DMS 273 (cell line): Measurements from ENCODE around the gene ADSS1.

Experiments used
- DNase-seq: peaks from one replicate; lab custom pipeline; 2025; ENCODE audit not compliant: unreplicated experiment; lab: John Stamatoyannopoulos, UW

Gene ADSS1

DNA sequence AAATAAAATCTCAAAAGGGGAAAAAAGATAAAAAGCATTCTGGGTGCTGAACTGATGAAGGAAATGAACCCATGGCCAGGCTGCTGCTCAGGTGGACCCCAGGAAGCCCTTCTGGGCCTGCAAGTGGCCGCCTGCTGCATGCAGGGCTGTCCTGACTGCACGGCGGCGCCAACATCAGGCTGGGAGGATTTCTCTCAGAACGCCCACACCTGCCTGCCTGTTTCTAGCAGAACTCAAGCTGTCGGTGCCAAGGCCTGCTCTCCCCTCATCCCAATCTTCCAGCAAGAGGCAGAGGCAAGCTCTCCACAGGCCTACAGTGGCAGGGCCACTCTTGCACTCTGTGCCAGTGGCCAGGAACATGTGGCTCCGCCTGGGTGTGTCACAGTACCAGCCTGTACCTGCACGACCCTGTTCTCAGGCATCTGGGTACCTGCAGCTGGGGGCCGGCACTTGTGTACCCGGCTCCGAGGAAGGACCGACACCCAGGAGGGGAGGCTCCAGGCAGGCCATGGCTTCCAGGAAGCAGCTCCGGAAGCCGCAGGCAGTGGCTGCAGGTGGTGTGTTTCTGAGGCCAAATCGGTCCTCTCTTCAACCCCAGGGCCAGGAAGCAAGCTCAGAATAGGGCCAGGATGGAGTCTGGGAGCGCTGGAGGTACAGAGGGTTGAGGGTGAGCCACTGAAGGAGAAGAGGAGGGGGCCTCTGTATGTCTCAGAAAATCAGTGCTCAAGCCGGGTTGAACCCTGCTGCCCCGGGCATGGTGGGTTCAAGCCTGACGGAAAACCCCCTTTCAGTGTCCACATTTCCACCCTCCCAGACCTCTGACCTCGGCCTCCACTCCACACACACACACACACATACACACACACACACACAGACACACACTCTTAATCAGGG is 37.2 kb upstream of the ADSS1 start:
- peak; percentile 44 for DNase-seq

DNA sequence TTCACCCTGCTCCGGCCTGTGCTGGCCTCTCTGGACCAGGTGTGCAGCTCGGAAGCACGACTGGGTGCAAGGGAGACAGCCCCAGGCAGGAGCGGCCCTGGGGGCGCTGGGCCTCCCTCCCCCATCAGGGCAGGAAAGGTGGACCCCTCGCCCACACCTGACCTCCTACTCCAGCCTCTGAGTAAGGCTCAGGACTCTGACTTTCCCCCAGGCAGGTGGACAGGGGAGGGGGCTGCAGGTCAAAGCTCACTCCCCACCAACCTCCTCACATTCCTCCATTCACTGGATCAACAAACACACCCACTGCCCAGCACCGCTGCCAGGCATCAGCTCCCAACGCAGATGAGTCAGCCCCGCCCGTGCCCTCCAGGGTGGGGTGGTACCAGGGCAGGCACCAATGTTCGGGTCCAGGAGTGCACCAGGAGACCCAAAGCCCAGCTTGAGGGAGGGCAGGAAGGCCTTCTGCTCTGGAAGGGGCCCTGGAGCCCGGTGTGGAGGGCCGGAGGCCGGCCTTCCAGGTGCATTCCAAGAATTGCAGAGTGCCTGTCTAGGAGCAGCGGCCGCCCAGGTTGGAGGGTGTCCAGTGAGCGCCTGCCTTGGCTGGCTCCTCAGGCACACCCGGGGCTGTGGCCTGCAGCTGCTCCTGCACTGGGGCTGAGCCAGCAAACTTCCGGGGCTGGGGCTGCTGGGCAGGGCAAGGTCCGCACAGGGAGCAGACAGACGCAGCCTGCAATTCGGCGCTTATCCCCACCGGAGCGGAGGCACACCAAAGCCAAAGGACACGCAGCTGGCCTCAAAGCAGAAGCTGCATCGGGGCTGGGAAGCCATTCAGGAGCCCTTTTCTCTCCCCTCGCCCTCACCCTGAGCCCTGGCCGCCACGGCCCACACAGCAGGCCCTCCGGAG is 36.2 kb upstream of the ADSS1 start:
- peak; percentile 82 for DNase-seq

DNA sequence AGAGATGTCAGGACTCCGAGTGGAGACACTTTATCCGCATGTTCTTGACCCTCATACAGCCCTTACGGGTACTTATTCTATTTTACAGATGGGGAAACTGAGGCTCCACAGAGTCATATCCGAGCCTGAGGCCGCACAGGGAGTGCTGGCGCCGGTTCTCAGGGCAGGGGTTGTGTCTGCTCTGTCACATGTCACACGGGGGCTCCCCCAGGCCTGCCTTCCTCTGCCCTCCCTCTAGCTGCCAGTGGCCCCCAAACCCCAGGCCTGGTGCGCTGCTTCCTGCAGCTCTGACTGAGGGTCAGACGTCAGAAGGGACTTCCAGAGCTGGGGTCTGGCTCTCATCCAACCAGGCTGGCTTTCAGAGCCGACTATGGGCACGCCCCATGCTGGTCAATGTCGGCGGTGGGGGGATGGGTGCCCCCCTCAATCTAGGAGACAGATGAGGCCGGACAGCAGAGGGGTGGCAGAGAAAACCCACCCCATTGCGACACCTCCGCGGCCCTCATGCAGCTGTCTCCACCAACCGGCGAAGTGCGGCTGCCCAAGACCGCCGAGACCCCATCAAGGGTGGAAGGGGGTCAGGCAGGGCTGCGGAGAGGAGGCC is 35.4 kb upstream of the ADSS1 start:
- DNase-seq = no peak

GRCh38 chr14:104689109-104689880 is 34.7 kb upstream of the ADSS1 start, which contains the start of gene INF2:
TSS of gene INF2 (plus strand) at chr14:104689618. CDS start at chr14:104701366, 11,748 bp downstream.
- DNase-seq = peak; percentile 83

DNA sequence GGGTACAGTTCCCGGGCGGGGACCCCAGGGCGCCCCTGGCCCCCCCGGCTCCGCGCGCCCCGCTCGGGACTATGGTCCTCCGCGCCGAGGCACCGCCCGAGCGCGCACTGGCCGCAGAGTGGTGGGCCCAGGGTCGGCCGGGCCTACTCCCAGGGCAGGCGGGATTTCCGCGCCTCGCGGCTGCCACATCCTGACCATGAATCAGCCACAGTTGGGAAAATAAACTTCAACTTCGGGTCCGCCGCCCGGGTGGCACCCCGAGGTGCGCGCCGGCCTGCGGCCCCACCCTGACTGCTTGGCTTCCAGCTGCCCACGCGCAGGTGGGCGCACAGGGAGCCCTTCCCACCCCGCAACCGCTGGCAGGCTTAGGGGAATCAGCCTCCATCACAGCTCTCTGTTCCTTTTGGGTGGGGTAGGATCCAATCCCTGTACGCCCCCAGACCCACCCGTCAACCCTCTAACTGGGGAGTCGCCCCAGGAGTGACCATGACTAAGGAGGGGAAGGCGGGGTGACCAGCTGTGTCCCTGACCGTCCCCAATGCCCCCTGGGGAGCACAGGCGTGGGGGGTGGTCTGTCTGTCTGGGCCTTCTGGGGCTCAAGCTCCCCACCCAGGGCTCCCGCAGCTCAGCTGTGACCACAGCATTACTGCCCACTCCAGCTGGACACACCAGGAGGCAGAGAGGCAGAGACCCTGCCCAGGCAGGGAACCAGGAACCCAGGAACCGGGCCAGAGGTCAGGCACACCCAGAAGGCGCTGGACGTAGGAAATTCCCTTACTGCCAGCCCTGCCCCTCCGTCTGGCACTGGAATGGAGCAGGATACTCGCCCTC is 33.9 kb upstream of the ADSS1 start:
- no peak for DNase-seq

DNA sequence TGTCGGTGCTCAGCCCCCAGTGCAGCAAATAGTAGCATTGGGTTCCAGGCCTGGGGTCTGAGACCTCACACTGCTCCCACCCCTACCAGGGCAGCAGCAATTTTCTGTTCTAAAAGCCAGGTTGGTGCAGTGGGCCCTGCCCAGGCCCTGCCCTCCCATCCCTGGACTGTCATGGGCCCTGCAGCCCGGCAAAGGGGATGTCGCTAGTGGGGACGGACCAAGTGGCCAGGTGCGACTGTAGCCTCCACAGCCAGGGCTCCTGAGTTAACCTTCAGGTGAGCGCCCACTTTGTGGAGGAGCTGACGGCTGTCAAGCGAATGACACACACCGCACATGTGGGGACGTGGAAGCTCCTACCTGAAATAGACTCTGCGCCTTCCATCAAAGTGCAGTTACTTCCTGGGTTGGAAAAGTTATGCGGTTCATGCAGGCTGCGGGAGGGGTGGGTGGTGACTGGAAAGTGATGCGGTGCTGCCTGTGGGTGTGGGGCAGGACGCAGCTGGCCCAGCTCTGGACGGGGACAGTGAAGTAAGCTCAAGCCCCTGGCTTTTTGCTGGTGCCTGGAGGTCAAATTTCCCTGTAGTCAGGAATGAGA is 33.1 kb upstream of the ADSS1 start:
- no peak for DNase-seq

DNA sequence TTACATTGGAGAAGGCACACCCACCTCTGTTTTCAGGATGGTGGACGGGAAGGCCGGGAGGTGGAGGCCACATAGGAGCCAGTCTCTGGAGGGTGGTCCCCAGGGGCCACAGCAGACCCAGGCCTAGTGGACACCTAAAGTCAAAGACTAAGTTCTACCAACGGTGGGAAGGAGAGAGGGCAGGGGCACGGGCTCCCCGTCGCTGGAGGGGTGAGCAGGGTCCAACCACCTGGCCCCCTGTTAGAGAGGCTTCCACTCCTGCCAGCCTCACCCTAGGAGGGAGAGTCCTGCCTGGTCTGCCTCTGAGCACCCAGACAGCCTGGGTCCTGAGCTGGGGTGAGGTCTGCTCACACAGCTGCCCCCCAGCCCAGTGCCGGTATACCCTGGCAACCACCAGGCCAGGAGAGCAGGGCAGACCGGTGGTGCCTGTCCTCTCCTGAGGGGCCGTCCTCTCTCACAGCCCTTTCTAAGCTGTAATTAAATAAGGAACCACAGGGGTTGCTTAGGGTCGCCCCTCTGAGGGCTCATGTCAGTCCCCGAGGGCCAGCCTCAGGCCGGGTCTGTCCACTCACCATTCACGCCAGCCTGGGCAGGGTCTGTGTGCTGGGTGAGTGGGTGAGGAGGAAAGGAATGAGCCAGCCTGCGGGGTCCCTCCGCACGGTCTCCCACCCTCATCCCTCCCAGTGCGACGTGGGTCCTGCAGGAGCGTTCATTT is 32.3 kb upstream of the ADSS1 start:
- DNase-seq = no peak

GRCh38 chr14:104692261-104692938 is 31.6 kb upstream of the ADSS1 start:
- no peak for DNase-seq

DNA sequence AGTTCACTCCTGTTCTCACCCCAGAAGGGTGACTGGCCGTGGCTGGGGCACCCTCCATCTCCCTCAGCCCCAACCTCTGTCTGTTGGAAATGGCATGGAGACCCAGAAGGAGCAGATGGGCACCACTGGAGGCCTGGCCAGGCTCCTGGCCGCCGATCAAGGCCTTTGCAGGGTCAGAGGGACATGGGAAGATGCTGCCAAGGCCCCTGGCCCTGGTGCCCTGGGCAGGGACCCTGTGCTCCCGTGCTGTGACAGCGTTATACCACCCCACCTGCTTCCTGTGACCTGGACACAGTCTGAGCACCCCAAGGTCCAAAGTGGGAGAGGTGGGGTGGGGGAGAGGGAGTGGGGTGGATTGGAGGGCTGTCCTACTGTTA is 31.1 kb upstream of the ADSS1 start:
- DNase-seq = no peak

GRCh38 chr14:104693482-104694431 is 30.3 kb upstream of the ADSS1 start:
- no peak for DNase-seq

GRCh38 chr14:104694475-104694950 is 29.5 kb upstream of the ADSS1 start:
- DNase-seq = peak; percentile 40

DNA sequence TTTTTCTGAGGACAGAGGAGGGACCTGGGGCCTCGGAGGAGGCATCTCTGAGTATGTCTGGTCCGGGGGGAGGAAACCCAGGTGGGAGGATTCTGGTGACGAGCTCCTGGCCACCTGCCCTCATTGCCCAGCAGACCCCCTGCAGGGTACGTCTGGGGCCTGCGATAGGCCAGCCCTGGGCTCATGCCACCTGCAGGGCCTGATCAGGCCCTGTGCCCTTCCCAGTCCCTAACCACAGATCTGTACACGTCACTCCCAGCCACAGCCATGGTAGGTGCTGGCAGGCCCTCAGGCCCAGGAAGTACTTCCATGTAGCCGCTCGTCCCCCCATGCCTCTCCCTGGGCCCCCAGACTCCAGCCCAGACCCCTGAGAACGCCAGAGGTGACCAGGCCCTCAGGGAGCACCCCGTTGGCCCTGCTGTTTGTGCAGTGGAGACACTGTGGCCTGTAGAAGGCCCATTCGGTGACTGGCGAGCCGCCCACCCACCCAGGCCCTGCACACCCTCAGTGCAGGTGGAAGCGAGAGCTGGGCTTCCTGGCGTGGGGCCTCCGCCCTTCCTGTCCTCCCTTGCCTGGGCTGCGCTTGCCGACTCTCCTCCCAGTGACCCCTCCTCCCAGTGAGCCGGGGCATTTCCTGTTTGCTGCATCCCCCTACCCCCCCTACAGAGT is 28.9 kb upstream of the ADSS1 start:
- no peak for DNase-seq

DNA sequence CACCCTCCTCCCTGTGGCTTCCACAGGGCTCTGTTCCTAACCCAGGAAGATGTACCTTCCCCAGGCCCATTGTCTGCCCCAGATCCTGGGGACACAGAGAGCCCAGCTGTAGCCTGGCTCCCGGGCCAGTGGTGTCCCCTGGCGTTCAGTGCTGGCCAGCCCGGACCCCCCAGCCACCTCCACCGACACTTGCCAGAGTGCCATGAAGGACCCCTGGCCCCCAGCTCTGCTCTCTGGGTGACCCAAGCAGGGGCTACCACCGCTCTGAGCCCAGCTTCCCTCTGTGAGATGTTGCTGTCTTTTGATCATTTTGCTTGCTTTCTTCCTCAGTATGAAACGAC is 28.4 kb upstream of the ADSS1 start:
- no peak for DNase-seq

DNA sequence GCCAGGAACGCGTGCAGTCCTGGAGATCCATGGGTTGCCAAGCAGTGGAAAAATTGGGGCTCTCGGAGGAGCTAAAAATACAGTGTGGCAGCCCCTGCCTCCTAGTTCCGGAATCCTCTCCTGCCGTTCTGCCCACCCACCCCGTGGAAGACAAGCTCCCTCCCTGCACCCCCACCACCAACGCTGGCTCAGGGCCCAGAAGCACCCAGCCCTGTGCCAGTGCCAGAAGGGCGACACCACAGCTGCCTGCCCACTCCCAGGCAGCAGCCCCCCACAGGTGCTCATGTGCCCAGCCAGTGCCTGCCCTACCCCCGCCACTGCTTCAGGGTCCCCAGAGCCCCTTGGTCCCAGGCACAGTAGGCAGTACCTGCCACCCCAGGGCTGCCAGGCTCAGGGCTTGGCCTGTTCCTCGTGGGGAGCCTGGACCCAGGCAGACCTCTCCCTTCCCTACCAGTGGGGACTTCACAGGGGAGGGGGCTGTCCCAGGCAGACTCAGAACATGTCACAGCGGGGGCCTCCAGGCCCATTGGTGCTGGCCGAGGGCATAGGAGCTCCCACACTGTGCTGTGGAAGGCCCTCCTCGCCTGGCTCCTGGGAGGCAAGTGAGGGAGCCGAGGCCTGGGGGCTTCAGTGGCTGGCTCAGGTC is 27.2 kb upstream of the ADSS1 start:
- no peak for DNase-seq

- no peak for DNase-seq
Measured at GRCh38 chr14:104697317-104697703, 26.7 kb upstream of the ADSS1 start.
